HG03196 (cell line): ENCODE data around the gene CYB5B.
"Not testable (repeated sequence)": the region's sequence is repeated elsewhere in the genome, so short reads cannot be mapped to it uniquely, and the experiment has no call there.

ENCODE experiments used
- ATAC-seq: cut with Tn5 transposase; IDR thresholded peaks from one replicate; pipeline ENCODE4 v1.9.1; 2021; ENCODE audit not compliant: unreplicated experiment

The CYB5B gene

GRCh38 chr16:69408475-69408874 lies 15.9 kb upstream of the CYB5B start:
- no peak for ATAC-seq

DNA sequence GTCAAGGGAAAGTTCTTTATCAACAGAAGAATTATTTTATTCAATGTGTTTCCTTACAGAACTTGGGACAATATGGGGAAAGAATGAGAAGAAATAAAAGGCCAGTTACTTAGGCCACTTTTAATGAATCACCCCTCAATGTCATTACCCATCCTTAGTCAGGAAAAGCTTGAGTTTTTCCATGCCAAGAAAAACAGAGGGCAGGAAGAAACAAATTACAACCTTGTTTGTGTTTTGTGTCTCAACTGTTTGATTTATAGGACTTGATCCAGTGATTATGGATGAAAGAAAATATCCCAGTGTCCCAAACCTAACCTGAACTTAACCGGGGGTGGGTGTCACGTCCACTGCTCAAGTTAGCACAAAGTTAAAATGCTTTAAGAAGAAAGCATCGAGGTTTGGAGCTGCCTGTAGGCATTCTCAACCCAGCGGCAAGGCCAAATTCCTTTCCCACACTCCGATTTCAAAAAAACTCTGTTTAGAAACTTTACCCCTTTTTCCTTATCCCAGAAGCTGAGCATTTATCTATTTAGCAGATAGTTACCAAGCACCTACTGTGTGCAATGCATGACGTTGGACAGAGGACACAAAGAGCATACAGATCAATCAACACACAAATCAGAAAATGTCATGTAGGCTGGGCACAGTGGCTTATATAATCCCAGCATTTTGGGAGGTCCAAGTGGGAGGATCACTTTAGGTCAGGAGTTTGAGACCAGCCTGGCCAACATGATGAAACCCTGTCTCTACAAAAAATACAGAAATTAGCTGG lies 14.0 kb upstream of the CYB5B start:
- ATAC-seq = no peak

GRCh38 chr16:69411064-69411985 lies 13.1 kb upstream of the CYB5B start:
- ATAC-seq = no peak

DNA sequence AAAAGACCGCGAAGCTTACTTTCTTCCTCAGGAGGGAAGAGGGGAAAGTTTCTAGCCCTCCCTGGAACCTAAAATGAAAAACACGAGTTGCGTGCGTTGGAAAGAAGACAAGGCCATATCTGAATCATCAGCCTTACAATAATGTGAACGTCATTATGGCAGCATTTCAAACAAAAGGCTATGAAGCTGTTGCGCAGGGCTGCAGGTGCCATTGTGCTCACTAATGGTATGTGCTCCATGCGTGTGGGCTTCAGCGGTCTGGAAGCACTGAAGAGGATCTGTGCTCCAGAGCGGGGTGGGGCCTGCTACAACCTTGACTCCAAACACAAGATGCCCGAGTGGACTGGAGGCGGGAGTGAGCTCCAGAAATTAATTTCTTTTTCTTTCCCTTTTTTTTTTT lies 12.1 kb upstream of the CYB5B start:
- ATAC-seq = no peak

DNA sequence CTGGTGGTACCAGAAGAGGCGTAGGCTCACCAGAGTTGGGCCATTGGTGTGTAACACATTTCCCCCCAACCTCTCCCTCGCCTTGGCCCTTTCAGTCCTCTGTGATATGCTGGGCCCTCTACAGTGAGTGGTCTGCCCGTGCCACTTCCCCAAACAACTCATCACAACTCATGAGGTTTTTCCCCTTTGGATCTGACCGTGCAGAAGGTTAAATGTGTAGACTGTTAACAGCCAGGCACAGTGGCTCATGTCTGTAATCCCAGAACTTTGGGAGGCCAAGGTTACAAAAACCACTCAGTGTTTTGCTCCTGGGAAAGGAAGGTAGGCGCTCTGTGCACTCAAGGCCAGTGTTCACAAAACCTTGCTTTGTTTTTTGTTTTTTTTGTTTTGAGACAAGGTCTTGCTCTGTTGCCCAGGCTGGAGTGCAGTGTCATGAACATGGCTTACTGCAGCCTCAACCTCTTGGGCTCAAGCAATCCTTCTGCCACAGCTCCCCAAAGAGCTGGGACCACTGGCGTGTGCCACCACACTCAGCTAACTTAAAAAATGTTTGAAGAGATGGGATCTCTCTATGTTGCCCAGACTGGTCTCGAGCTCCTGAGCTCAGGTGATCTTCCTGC lies 11.3 kb upstream of the CYB5B start:
- no peak for ATAC-seq

GRCh38 chr16:69417520-69418199 lies 6.8 kb upstream of the CYB5B start:
- ATAC-seq = no peak

DNA sequence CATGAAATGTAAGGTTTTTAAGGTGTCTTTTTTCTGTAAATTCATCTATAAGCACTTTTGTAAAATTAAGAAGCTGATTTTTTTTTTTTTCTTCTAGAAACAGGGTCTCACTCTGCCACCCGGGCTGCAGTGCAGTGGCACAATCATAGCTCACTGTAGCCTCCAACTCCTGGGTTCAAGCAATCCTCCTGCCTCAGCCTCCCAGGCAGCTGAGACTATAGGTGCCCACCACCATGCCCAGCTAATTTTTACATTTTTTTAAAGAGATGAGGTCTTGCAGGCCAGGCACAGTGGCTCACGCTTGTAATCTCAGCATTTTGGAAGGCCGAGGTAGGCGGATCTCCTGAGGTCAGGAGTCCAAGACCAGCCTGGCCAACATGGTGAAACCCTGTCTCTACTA lies 4.5 kb upstream of the CYB5B start:
- ATAC-seq = no peak

- ATAC-seq = no peak
These were observed 1.2 kb upstream of the CYB5B start for GRCh38 chr16:69423189-69423588.

DNA sequence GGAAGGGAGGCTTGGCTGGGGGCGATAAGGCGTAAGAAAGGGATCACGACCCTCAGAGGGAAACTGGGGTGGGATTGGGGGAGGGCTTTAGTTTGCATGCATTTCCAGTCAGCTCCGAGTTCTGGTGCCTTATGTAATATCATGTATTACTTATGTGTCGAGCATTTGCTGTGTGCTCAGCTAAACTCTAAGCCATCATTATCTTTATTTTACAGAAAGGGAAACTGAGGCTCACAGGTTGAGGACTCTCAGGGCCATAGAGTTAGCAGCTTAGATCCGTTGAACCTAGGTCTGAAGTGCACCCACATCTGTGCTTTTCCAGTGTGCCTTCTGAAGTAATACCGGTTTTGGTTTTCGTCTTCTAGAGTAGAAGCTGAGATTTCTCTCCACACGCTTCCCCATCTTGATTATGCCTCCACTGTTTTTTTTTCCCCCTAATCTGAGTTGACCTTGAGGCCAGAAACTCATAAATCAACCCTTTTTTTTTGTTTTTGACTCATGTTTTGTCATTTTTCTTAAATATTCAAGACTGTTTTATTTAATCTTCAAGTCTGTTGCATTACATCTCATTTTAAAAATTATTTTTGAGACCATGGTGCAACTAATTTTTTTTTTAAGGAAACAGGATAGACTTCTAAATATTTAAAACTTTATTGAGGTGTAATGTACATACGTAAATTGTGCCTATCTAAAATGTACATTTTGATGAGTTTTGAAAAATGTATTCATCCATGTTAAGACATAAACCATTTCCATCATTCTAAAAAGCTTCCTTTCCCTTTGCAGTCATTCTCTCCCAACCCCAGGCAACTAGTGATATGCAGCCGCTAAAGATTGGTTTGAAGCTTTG lies 741 bp downstream of the CYB5B start:
- no peak for ATAC-seq

DNA sequence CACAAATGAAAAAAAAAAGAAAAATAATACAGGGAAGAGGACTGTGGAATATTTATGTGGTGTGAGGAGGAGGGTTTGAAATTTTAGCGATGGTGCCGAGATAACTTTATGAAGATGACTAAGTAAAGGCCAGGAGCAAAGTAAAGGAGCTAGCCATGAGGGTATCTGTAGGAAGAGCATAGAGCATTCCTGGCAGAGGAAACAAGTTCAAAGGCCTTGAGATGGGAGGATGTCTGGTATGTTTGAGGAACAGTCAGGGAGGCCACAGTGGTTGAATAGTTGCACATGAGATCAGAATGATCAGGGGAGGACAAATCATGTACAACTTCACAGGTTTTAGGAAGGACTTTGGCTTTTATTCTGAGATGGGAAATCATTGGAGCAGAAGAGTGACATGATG lies 4.2 kb downstream of the CYB5B start:
- ATAC-seq = no peak

- not testable (repeated sequence) for ATAC-seq
These were observed 4.7 kb downstream of the CYB5B start for GRCh38 chr16:69429058-69429640.

DNA sequence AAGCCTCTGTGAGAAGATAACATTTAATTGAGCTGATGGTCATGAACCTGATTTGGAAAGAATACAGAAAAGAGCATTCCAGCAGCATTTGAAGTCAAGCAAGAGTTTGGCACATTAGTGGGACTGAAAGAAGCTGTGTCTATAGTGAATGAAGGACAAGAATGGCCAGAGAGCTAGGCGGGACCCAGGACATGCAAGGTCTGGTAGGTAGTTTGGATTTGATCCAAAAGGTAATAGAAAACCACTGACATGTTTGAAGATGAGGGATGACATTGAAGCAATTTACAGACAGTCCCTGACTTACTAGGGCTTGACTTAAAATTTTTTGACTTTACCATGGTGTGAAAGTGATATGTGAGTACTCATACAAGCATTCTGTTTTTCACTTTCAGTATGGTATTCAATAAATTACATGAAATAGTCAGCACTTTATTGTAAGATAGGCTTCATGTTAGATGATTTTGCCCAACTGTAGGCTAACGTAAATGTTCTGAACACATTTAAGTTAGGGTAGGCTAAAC lies 7.6 kb downstream of the CYB5B start:
- ATAC-seq = no peak

- no peak for ATAC-seq
These were observed 9.6 kb downstream of the CYB5B start for GRCh38 chr16:69434066-69434465.

DNA sequence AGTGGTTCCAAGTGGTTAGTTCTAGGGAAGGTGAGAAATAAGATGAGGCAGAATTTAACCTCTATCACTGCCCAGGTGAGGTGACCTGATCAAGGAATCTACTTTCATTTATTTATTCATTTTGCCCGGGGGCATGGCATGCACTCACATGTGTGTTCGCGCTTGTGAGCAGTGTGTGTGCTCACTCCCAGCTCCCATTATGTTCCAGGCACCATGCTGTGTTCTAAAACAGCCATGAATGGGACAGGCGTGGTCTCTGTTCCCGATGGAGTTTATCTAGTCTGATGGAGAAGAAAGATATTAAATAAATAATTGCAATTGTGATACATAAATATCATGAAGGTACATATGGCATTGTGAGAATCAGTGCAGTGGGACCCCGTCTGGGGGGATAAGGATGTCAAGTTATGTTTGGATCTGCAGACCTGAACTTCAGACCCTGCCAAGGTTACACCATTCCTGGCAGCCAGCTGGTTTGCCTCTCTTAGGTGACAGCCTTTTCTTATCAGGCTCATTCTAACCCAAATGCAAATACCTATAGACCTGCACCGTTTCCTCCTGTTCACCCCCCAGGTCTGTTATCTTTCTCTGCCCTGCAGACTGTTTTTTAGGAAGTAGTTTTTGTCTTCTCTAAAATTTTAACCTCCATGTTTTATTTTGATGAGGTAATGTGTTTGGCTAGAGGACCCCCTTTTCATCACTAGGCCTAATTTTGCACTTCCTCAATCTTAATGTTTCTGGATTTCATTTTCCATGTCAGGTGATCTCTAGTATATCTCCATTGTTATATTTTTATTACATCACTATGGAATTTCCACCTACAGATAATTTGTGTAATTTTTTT lies 11.8 kb downstream of the CYB5B start:
- ATAC-seq = no peak

- ATAC-seq = no peak
These were observed 12.5 kb downstream of the CYB5B start for GRCh38 chr16:69436896-69437295.

DNA sequence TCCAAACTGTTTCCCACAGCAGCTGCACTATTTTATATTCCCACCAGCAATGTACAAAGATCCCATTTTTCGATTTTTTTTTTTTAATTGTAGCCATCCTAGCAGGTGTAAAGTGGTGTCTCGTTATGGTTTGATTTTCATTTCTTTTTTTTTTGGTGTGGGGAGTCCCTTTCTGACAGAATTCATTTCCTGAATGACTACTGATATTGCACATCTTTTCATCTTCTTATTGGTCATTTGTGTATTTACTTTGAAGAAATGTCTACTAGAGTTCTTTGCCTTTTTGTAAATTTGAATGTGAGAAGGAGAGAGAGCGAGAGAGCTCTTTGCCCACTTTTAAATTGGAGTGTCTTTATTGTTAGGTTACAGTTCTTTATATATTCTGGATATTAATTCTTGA lies 14.0 kb downstream of the CYB5B start:
- ATAC-seq = no peak

- no peak for ATAC-seq
These were observed 15.8 kb downstream of the CYB5B start for GRCh38 chr16:69440250-69440649.

- not testable (repeated sequence) for ATAC-seq
These were observed 16.6 kb downstream of the CYB5B start for GRCh38 chr16:69441030-69441429.
